A549 (cell line): ENCODE results near the gene IRF2BPL.

Experiments
- CTCF ChIP-seq: fragments of >200 bp; sonication (Bioruptor Twin); formaldehyde crosslinking; IDR thresholded peaks from 3 replicates; pipeline ENCODE4 v1.5.1; 2016
- EP300 ChIP-seq, 2 experiments: fragments of >200 bp; sonication (Bioruptor Twin); formaldehyde crosslinking; IDR thresholded peaks; 2 replicates in 1 of 2; 3 replicates in 1 of 2; pipeline ENCODE4 v1.6.1; 2016 to 2017
- MAX ChIP-seq: IDR thresholded peaks from 2 replicates; pipeline ENCODE4 v1.6.1; 2012
- POLR2A ChIP-seq: IDR thresholded peaks from 2 replicates; pipeline ENCODE4 v1.6.1; 2012; ENCODE audit warnings: mild to moderate bottlenecking, low read length
- POLR2AphosphoS2 ChIP-seq: conservative IDR thresholded peaks from 2 replicates; pipeline ENCODE4 v1.6.1; 2012; ENCODE audit warnings: low read length, improper control_type of control experiment, inconsistent platforms

- TF ChIP-seq CTCF = no peak
- no peak for TF ChIP-seq POLR2A
- no peak for TF ChIP-seq POLR2AphosphoS2
- no peak for TF ChIP-seq EP300 (IDR thresholded peaks at IDR 0.05)
- TF ChIP-seq MAX = peak; percentile 74
Observed at GRCh38 chr14:77026166-77026929, 2.2 kb downstream of the IRF2BPL start.
